Upper lobe of left lung (tissue), 6 donors: ENCODE results near the gene SYK. TPM values are rescaled to one million over a fixed set of nuclear protein-coding genes. Genes with fewer than 3 reads are reported as not detected.

Experiments
- ATAC-seq, 2 donors: fragments of 200-7000 bp; cut with Tn5 transposase; one replicate each; pipeline ENCODE4 v1.9.1; 2022; ENCODE audit warnings: mild to moderate bottlenecking in 2 of 2, moderate library complexity in 2 of 2; ENCODE audit not compliant: low FRiP score in 2 of 2
- DNase-seq, 2 donors: peaks; one replicate each; pipeline ENCODE4 v3.0.0-alpha.2; 2019 to 2020
- H3K27ac ChIP-seq, 4 donors: fragments of 200-600 bp; sonication (generic); one replicate each; pipeline ENCODE4 v1.5.1; 2016 to 2019
- H3K27me3 ChIP-seq, 4 donors: fragments of 200-600 bp; sonication (generic); one replicate each; pipeline ENCODE4 v1.5.1; 2017 to 2019
- H3K36me3 ChIP-seq, 4 donors: fragments of 200-600 bp; sonication (generic); one replicate each; pipeline ENCODE4 v1.5.1; 2016 to 2019
- H3K4me1 ChIP-seq, 4 donors: fragments of 200-600 bp; sonication (generic); one replicate each; pipeline ENCODE4 v1.5.1; 2018 to 2019
- H3K4me3 ChIP-seq, 4 donors: fragments of 200-600 bp; sonication (generic); one replicate each; pipeline ENCODE4 v1.5.1; 2017 to 2019; ENCODE audit warnings: mild to moderate bottlenecking in 2 of 4, moderate library complexity in 1 of 4
- H3K9me3 ChIP-seq, 4 donors: fragments of 200-600 bp; sonication (generic); one replicate each; pipeline ENCODE4 v1.5.1; 2018 to 2019
- CTCF ChIP-seq, 6 experiments: fragments of 450-650 bp in 4 of 6; fragments of 200-600 bp in 2 of 6; sonication (generic) in 2 of 6; IDR thresholded peaks; one replicate each; pipeline ENCODE4 v1.5.1; 2016 to 2019; ENCODE audit warnings: antibody characterized with exemption in 6 of 6
- EP300 ChIP-seq, 4 donors: sonication (generic); formaldehyde crosslinking; IDR thresholded peaks; one replicate each; pipeline ENCODE4 v1.5.1; 2017; ENCODE audit warnings: antibody characterized with exemption in 4 of 4, control low read depth in 2 of 4
- POLR2A ChIP-seq, 4 donors: fragments of 450-650 bp; IDR thresholded peaks; one replicate each; pipeline ENCODE4 v1.5.1; 2016 to 2017; ENCODE audit warnings: antibody characterized with exemption in 4 of 4, mild to moderate bottlenecking in 2 of 4
- POLR2AphosphoS5 ChIP-seq, 2 donors: sonication (generic); formaldehyde crosslinking; IDR thresholded peaks; one replicate each; pipeline ENCODE4 v1.5.1; 2017; ENCODE audit warnings: antibody characterized with exemption in 2 of 2
- WGBS, 2 donors: methylation state at CpG; one replicate each; pipeline ENCODE4 v1.1.5; 2017 to 2018; 5-methylcytosine and 5-hydroxymethylcytosine counted together
- total RNA-seq, 6 donors: library from RNA; depleted of rRNA in 4 of 6; stranded (reverse); fragments of >200 nt in 4 of 6; gene quantifications; one replicate each; pipeline versions ENCODE4 v1.1.0 to v1.2.1, GENCODE V29; 2016 to 2021
- donor health status: DM: no; HTN: no; CAD: no; lungs with moderate emphysema.
- donor health status: DM: no; HTN: yes; CAD: no; lungs with severe emphysema.

SYK gene
- total RNA-seq, 6 donors from 2014 or later: 35.3 to 91.6 (median 47.6) TPM

DNA sequence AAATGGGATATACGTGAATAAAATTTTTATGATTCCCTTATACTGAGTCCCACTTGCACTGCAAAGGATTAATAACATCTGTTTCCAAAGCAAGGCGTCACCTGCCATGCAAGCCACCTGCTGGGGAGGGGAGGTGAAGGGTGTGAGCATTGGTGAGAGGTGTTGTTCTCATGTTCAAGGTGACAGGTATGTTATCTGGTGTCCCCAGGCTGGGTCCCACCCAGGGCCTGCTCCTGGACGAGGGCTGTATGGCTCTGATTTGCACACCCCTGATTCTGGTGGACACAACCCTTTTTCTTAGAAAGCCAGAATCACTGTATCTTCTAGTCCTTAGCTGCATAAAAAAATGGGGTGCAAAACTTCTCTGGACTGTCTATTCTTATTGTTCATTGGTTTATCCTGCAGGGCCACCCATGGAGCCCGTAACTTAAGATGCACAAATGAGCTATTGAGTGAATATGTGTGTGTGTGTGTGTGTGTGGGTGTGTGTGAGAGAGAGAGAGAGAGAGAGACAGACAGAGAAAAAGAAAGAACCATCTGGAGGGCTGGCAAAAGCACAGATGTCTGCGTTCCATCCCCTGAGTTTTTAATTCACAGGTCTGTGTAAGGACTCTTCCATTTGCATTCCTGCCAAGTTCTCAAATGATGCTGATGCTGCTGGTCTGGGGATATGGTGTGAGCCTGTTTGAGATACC is 53.7 kb downstream of the SYK start:
- Histone ChIP-seq H3K27me3 (no peaks in the 10 kb centered on the region), H3K4me1 (no peaks in the 10 kb centered on the region), H3K36me3 (no peaks in the 10 kb centered on the region), H3K4me3 (no peak overlapping the region), H3K9me3 (no peaks in the 10 kb centered on the region), H3K27ac (no peak overlapping the region)
- ATAC-seq (no peak), DNase-seq (no peak)
- 78 to 79% methylated on average over 5 of the region's 5 CpGs for WGBS, 2 donors
- TF ChIP-seq POLR2A (IDR thresholded peaks at IDR 0.05): no peak
- TF ChIP-seq POLR2AphosphoS5 (IDR thresholded peaks at IDR 0.05): no peak
- TF ChIP-seq CTCF (IDR thresholded peaks at IDR 0.05): no peak
- TF ChIP-seq EP300 (IDR thresholded peaks at IDR 0.05): no peak

DNA sequence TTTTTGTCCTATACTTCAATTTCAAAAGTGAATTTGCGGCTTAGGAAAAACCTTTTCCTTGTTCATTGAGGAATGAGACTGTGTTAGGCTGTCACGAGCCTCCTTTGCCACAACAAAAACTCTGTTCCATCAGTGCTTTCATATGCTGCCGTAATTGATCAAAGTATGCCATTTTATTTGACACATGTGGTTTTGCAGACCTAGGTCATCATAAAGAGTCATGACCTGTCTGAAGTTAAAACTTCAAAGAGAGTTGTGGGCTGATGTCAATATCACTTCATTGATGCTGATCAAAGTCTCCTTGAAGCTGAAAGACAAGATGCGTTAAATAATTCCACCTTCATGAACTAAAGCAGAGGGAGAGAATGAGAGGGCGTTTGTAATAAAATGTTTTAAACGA is 55.5 kb downstream of the SYK start:
- TF ChIP-seq CTCF (IDR thresholded peaks at IDR 0.05) (no peak), POLR2AphosphoS5 (IDR thresholded peaks at IDR 0.05) (no peak), POLR2A (IDR thresholded peaks at IDR 0.05) (no peak), EP300 (IDR thresholded peaks at IDR 0.05) (no peak)
- Histone ChIP-seq H3K27ac (no peak overlapping the region), H3K36me3 (peaks cover 0 to 3% (median 0%) of the 10 kb centered on the region in 4 donors), H3K4me1 (no peaks in the 10 kb centered on the region), H3K9me3 (no peaks in the 10 kb centered on the region), H3K4me3 (no peak overlapping the region), H3K27me3 (no peaks in the 10 kb centered on the region)
- WGBS, 2 donors: 76 to 79% methylated on average over 6 of the region's 6 CpGs
- ATAC-seq: no peak
- DNase-seq: no peak

DNA sequence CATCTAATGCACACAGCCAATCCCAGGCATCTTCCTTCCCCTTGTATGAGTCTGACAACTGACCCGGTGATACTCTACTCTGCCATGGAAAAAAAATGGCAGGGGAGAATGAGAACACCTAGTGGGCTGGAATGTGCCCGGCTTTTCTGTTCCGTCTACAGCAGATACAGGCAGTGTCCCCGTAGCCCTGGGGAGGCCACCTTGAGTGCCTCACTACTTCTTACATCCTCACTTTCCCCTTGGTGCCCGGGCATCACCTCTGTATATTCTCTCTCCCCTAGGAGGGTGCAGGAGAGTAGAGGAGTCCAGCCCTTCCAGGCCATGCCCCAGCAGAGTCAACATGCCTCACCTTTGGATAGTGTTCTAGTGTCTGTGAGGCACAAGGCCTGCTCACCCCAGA is 56.2 kb downstream of the SYK start:
- H3K9me3 ChIP-seq: no peaks in the 10 kb centered on the region
- peaks cover 0 to 11% (median under 1%) of the 10 kb centered on the region in 4 donors for H3K36me3 ChIP-seq
- TF ChIP-seq CTCF (IDR thresholded peaks at IDR 0.05): no peak
- TF ChIP-seq POLR2AphosphoS5 (IDR thresholded peaks at IDR 0.05): no peak
- no peak for TF ChIP-seq POLR2A (IDR thresholded peaks at IDR 0.05)
- no peak for TF ChIP-seq EP300 (IDR thresholded peaks at IDR 0.05)
- no peaks in the 10 kb centered on the region for H3K4me1 ChIP-seq
- no peak for DNase-seq
- ATAC-seq: no peak
- no peak overlapping the region for H3K27ac ChIP-seq
- no peaks in the 10 kb centered on the region for H3K27me3 ChIP-seq
- no peak overlapping the region for H3K4me3 ChIP-seq
- WGBS, 2 donors: 76 to 84% methylated on average over 5 of the region's 5 CpGs

DNA sequence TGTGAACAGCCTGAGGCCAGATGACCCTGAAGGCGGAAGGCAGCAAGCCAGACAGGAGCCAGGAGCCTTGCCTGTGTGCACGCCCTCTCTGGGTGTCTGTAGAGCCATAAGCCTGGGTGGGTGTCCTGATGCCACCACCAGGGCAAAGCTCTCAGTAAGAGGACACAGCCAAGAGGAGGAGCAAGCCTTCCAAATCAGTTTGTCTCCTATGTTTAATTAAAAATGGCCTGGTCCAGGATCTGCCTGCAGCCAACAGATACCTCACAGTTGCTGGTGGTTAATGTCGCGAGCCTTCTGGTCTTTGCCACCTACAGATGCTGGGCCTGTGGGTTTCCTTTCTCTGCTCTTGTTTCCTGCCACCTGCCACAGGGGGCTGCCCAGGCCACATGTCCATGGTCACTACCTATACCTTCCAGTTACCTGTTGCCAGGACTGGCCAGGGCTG is 56.9 kb downstream of the SYK start:
- WGBS, 2 donors: 80 to 83% methylated on average over 4 of the region's 4 CpGs
- peaks cover 0 to 11% (median 2%) of the 10 kb centered on the region in 4 donors for H3K36me3 ChIP-seq
- no peak for DNase-seq
- no peak for TF ChIP-seq POLR2A (IDR thresholded peaks at IDR 0.05)
- no peak for TF ChIP-seq CTCF (IDR thresholded peaks at IDR 0.05)
- TF ChIP-seq POLR2AphosphoS5 (IDR thresholded peaks at IDR 0.05): no peak
- no peak for TF ChIP-seq EP300 (IDR thresholded peaks at IDR 0.05)
- no peak overlapping the region for H3K4me3 ChIP-seq
- no peak overlapping the region for H3K27ac ChIP-seq
- H3K9me3 ChIP-seq: no peaks in the 10 kb centered on the region
- H3K4me1 ChIP-seq: no peaks in the 10 kb centered on the region
- H3K27me3 ChIP-seq: no peaks in the 10 kb centered on the region
- no peak for ATAC-seq

GRCh38 chr9:90860382-90860781 is 58.8 kb downstream of the SYK start:
- WGBS, 2 donors: 74 to 86% methylated on average over 5 of the region's 5 CpGs
- TF ChIP-seq EP300 (IDR thresholded peaks at IDR 0.05): no peak
- TF ChIP-seq CTCF (IDR thresholded peaks at IDR 0.05): no peak
- TF ChIP-seq POLR2AphosphoS5 (IDR thresholded peaks at IDR 0.05): no peak
- TF ChIP-seq POLR2A (IDR thresholded peaks at IDR 0.05): no peak
- Histone ChIP-seq H3K9me3 (no peaks in the 10 kb centered on the region), H3K4me3 (no peak overlapping the region), H3K36me3 (peaks cover 0 to 11% (median 6%) of the 10 kb centered on the region in 4 donors), H3K4me1 (no peaks in the 10 kb centered on the region), H3K27ac (no peak overlapping the region), H3K27me3 (no peaks in the 10 kb centered on the region)
- no peak for ATAC-seq
- DNase-seq: no peak
